ENCODE results near the gene PRG2.
"Not testable (repeated sequence)": the region's sequence is repeated elsewhere in the genome, so short reads cannot be mapped to it uniquely, and the experiment has no call there.

The PRG2 gene

DNA sequence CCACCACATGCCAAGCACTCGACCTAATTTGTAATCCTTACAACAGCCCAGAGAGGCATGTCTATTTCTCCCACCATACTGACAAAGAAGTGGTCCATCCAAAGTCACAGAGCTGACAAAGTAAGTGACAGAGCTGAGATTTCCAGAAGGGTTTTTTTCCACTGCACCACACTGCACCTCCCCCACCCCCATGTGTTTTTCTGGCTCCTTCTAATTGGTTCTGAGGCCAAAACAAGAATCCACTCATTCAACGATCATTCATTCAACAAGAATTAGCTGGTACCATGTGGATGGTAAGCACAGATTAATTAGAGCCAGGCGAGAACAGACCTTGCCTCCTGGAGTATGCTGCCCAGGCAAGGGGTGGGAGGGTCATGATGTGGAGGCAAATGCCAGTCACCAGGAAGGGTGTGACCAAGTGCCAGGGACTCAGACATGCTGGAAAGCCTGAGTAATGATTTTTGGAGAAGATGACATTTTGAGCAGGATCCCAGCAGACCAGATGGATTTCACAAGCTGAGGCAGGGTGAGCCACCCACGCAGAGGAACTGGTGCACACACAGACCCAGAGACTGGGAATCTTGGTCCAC, 14.9 kb upstream of the PRG2 start:
- TF ChIP-seq, protein P1, sequence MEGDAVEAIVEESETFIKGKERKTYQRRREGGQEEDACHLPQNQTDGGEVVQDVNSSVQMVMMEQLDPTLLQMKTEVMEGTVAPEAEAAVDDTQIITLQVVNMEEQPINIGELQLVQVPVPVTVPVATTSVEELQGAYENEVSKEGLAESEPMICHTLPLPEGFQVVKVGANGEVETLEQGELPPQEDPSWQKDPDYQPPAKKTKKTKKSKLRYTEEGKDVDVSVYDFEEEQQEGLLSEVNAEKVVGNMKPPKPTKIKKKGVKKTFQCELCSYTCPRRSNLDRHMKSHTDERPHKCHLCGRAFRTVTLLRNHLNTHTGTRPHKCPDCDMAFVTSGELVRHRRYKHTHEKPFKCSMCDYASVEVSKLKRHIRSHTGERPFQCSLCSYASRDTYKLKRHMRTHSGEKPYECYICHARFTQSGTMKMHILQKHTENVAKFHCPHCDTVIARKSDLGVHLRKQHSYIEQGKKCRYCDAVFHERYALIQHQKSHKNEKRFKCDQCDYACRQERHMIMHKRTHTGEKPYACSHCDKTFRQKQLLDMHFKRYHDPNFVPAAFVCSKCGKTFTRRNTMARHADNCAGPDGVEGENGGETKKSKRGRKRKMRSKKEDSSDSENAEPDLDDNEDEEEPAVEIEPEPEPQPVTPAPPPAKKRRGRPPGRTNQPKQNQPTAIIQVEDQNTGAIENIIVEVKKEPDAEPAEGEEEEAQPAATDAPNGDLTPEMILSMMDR (IDR thresholded peaks at IDR 0.05; ENCODE audit: low read depth, low read length): no peak
- no peak for DNase-seq (ENCODE audit: low read depth, low spot score)
- H3K4me3 ChIP-seq (ENCODE audit: low read depth, low read length): no peak overlapping the region
- in situ Hi-C loops (cut with HindIII; ENCODE audit: low sequenced_read_pairs): no loop called here

DNA sequence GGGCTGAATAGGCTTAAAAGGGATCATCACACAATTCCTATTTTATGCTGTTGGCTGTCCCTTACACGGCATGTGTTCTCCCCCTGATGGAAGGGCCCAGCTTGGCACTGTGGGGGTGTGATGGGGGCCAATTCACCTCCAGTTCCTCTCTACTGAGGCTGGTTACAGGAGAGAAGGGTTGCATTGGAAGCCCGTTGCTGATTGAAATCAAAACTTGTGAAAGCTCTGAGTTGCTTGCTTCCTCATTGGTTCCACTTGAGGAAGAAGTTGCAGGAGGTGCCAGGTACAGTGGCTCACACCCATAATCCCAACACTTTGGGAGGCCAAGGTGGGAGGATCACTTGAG, 13.3 kb upstream of the PRG2 start:
- TF ChIP-seq, protein P1 (IDR thresholded peaks at IDR 0.05; ENCODE audit: low read depth, low read length): no peak
- in situ Hi-C loops (cut with HindIII; ENCODE audit: low sequenced_read_pairs): no loop called here
- DNase-seq (ENCODE audit: low read depth, low spot score): no peak
- H3K4me3 ChIP-seq (ENCODE audit: low read depth, low read length): no peak overlapping the region

DNA sequence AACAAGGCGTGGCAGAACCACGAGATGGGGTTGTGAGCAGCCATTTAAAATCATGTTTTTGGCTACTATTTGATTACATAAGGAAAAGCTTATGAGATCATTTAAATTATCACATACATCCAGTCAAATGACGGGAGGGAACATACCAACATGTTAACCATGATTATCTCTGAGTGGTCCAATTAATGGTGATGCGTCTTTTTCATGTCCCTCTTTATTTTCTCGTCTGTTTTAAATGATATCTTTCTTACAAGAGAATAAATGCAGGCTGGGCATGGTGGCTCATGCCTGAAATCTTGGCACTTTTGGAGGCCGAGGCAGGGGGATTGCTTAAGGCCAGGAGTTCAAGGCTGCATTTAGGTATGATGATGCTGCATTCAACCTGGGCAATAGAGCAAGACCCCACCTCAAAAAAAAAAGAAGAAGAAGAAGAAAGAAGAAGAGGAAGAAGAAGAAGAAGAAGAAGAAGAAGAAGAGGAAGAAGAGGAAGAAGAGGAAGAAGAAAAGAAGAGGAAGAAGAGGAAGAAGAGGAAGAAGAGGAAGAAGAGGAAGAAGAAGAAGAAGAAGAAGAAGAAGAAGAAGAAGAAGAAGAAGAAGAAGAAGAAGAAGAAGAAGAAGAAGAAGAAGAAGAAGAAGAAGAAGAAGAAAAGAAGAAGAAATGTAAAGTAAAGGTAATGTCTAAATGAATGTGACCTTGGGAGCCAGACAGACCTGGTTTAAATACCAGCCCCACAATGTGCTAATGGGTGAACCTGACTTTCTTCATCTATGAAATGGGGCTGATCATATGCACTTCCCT, 12.8 kb upstream of the PRG2 start:
- DNase-seq (ENCODE audit: low read depth, low spot score); in situ Hi-C loops (cut with HindIII; ENCODE audit: low sequenced_read_pairs); H3K4me3 ChIP-seq (ENCODE audit: low read depth, low read length): not testable (repeated sequence)

DNA sequence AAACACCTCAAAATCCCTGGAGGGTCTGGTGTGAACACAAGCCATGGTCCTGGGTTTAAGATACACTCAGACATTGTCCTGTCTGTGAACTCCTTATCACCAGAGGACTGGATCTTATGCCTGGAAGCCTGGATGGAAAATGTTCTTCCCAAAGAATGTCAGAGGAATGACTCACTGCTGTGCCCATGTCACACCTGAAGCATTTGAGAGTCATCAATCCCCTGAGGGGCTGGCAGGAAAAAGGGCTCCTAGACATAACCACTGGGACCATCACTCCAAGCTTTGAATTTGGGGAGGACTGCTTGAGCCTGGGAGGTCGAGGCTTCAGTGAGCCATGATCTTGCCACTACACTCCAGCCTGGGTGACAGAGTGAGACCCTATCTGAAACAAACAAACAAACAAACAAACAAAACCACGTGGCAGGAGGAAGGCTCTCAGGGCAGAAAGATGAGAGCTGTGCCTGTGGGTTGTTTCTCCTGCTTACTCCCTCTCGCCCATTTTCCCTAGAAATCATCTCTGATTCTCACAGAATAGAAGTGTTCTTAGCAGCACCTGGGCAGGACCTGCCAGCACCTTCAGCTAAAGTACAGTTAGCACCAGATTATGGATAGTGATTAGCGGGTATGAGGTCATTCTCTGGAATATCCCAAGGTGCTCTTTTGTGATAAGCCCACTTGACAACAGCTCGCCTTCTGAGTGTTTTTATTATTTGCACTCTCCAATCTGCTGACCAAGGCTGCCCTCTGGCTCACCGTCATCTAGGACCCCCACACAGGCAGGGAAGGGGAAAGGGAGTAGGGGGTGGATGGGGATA, 11.9 kb upstream of the PRG2 start:
- TF ChIP-seq, protein P1 (IDR thresholded peaks at IDR 0.05; ENCODE audit: low read depth, low read length): no peak
- no peak overlapping the region for H3K4me3 ChIP-seq (ENCODE audit: low read depth, low read length)
- in situ Hi-C loops (cut with HindIII; ENCODE audit: low sequenced_read_pairs): no loop called here
- no peak for DNase-seq (ENCODE audit: low read depth, low spot score)

DNA sequence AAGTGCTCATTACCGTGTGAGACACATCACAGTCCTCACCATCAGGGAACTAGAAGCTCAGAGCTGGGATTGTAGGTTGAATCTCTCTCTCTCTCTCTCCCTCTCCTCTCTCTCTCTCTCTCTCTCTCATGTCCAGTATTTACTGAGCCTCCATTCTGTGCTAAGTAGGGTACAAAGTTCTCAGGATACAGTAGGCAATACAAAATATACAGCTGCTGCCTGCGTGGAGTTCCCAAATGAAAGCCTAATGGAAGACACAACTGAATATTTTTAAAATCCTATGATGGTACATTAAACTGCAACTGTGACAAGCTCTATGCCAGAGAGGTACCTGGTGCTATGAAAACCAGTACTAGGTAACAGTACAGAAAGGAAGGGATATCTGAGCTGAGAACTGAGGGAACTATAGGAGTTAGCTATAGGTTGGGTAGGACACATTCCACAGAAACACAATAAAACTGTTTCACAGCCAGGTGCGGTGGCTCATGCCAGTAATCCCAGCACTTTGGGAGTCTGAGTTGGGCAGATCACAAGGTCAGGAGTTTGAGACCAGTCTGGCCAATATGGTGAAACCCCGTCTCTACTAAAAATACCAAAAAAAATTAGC, 9.6 kb upstream of the PRG2 start:
- in situ Hi-C loops (cut with HindIII; ENCODE audit: low sequenced_read_pairs): no loop called here
- DNase-seq (ENCODE audit: low read depth, low spot score): no peak
- TF ChIP-seq, protein P1 (IDR thresholded peaks at IDR 0.05; ENCODE audit: low read depth, low read length): no peak
- H3K4me3 ChIP-seq (ENCODE audit: low read depth, low read length): no peak overlapping the region

DNA sequence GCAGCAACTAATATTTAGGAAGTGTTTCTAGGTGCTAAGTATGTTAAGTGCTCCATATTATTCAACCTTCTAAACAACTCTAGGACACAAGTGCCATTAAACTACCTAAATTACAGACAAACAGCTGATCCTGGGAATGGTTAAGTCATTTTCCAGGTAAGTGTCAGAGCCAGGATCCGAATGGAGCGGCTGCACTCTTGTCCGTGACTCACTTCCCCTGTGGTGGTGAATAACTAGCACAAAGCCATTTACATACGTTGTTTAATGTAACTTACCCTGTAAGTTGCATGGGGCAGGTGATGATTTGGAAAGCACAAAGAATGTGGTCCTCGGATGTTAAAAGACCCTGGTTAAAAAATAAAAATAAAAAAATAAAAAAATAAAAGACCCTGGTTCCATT, 8.8 kb upstream of the PRG2 start:
- TF ChIP-seq, protein P1 (IDR thresholded peaks at IDR 0.05; ENCODE audit: low read depth, low read length): no peak
- H3K4me3 ChIP-seq (ENCODE audit: low read depth, low read length): no peak overlapping the region
- in situ Hi-C loops (cut with HindIII; ENCODE audit: low sequenced_read_pairs): no loop called here
- peak; percentile 52 for DNase-seq (ENCODE audit: low read depth, low spot score)

Data from astrocyte of the spinal cord (primary cell).